HG03175 (cell line): ENCODE data around the gene CNGB1.

Source experiments
- ATAC-seq: cut with Tn5 transposase; IDR thresholded peaks from one replicate; pipeline ENCODE4 v1.9.1; 2021; ENCODE audit warnings: mild to moderate bottlenecking, moderate library complexity; ENCODE audit not compliant: unreplicated experiment

Gene CNGB1

DNA sequence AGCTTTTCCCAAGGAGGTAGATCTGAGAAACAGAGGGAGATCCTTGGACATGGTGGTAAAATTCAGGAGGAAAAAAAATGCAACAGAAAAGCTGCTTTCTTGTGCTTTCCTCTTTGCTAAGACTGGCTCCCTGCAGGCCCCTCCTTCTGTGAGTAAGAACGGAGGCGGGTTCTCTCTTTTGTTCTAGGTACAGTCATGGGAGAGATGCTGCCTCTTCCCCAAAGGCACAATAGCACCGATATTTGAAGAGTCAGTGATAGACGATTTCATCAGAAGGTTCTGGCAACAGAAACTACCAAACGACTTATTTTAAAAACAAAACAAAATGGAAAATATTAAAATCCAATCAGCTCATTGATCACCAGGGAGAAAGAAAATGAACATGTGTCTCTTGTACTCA is 136.0 kb downstream of the CNGB1 start:
- ATAC-seq, result no peak
